Ovary (tissue), 3 donors: ENCODE measurements around the gene CCDC80.

ENCODE experiments used
- EP300 ChIP-seq: sonication (generic); formaldehyde crosslinking; IDR thresholded peaks from one replicate; pipeline ENCODE4 v1.6.1; 2017; ENCODE audit warnings: antibody characterized with exemption
- POLR2A ChIP-seq: fragments of 450-650 bp; IDR thresholded peaks from one replicate; pipeline ENCODE4 v1.6.1; 2017; ENCODE audit warnings: antibody characterized with exemption, mild to moderate bottlenecking, moderate library complexity
- TF ChIP-seq, protein P1 (sequence below), 3 donors: fragments of 450-650 bp in 2 of 3; fragments of 200-600 bp in 1 of 3; IDR thresholded peaks; one replicate each; pipeline versions ENCODE4 v1.5.1 to v1.8.0; 2016 to 2022; ENCODE audit warnings: antibody characterized with exemption in 3 of 3, mild to moderate bottlenecking in 1 of 3
- donor health status: DM: no; HTN: no; CAD: no.

DNA sequence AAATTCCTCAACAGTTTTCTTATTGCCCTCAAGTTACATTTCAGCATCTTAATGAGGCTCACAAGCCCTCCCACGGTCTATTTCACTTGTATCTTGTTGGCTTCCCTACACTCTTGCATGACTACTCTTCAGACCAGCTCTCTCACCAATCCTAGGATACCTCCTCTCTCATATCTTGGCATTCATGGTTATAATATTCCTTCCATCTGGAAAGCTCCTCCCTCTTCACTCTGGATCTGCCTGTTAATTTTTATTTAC lies 8.5 kb upstream of the CCDC80 start:
- TF ChIP-seq, protein P1, sequence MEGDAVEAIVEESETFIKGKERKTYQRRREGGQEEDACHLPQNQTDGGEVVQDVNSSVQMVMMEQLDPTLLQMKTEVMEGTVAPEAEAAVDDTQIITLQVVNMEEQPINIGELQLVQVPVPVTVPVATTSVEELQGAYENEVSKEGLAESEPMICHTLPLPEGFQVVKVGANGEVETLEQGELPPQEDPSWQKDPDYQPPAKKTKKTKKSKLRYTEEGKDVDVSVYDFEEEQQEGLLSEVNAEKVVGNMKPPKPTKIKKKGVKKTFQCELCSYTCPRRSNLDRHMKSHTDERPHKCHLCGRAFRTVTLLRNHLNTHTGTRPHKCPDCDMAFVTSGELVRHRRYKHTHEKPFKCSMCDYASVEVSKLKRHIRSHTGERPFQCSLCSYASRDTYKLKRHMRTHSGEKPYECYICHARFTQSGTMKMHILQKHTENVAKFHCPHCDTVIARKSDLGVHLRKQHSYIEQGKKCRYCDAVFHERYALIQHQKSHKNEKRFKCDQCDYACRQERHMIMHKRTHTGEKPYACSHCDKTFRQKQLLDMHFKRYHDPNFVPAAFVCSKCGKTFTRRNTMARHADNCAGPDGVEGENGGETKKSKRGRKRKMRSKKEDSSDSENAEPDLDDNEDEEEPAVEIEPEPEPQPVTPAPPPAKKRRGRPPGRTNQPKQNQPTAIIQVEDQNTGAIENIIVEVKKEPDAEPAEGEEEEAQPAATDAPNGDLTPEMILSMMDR (IDR thresholded peaks at IDR 0.05), result no peak
- no peak for TF ChIP-seq POLR2A
- no peak for TF ChIP-seq EP300
